Measurements from ENCODE around the gene STK4.

Gene STK4

DNA sequence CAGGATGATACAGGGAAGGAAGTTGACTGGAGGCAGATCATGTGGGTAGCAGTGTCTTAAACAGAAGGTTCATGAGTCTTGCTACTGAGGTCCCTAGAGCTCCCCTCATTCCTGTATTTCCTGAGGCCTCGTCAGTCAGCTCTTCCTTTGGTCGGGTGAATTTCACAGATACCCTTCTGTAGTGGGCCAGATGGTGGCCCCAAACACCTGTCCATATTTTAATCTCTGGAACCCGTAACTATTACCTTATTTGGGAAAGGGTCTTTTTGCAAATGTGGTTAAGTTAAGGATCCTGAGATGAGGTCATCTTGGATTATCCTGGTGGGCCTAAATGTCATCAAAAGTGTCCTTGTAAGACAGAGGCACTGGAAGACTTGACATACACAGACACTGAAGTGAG is 125.1 kb downstream of the STK4 start:
- DNase-seq, result no peak

- no peak for DNase-seq
These were observed 126.6 kb downstream of the STK4 start for GRCh38 chr20:45092898-45093297.

- no peak for DNase-seq
These were observed 127.9 kb downstream of the STK4 start for GRCh38 chr20:45094201-45094600.

GRCh38 chr20:45094864-45095574 is 128.7 kb downstream of the STK4 start:
- DNase-seq, result no peak

DNA sequence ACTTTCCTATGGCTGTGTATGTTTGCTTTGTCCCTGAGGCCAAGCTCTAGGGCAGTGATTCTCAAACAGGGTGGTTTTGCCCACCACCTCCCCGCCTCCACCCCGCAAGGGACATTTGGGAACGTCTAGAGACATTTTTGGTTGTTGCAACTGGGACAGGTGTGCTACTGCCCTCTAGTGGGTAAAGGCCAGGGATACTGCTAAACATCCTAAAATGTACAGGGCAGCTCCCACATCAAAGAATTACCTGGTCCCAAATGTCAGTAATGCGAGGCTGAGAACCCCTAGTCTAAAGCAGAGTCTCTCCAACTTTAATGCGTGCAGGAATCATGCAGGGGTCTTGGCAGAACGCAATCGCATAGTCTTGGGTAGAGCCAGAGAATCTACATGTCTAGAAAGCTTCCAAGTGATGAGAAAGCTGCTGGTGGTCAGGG is 129.5 kb downstream of the STK4 start:
- peak; percentile 74 for DNase-seq

- no peak for DNase-seq
These were observed 130.5 kb downstream of the STK4 start for GRCh38 chr20:45096781-45097180.

GRCh38 chr20:45097485-45098102 is 131.3 kb downstream of the STK4 start:
- DNase-seq, result no peak

DNA sequence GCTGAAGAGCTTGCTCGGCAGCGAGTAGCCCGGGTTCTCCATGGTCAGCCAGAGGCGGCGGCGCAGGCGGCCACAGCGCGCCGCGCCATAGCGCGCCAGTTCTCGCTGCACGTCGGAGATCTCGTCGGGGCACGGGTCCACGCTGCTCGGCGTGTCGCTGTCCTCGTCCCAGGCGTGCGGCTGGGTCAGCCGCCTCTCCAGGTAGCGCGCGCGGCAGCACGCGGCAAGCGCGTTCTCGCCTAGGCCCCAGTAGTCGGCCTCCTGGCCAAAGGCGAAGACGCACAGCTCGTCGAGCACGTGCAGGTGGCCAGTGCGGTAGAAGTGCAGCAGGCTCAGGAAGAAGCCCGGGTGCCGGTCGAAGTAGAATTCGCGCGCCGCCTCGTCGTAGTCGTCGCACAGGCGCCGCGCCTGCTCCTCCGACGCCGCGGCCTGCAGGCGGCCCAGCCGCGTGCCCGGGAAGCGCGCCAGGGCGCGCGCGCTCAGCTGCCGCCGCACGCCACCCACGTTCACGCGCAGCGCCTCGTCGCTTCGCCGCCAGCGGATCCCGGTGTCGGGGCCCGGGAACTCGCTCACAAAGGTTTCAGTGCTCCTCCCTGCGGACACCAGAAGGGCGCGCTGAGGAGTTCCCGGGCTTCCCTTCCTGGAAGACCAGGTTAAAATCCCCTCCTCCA is 131.9 kb downstream of the STK4 start:
- DNase-seq, result no peak

- DNase-seq, result no peak
These were observed 134.4 kb downstream of the STK4 start, which contains the start of gene KCNS1 for GRCh38 chr20:45100563-45101245. TSS of gene KCNS1 (minus strand) at chr20:45101127. CDS start at chr20:45099236, 1,891 bp downstream.

- DNase-seq, result no peak
These were observed 135.1 kb downstream of the STK4 start for GRCh38 chr20:45101333-45101850.

- DNase-seq, result no peak
These were observed 136.8 kb downstream of the STK4 start for GRCh38 chr20:45103072-45103471.

GRCh38 chr20:45104786-45105185 is 138.5 kb downstream of the STK4 start:
- no peak for DNase-seq

- no peak for DNase-seq
These were observed 139.0 kb downstream of the STK4 start for GRCh38 chr20:45105317-45105716.

DNA sequence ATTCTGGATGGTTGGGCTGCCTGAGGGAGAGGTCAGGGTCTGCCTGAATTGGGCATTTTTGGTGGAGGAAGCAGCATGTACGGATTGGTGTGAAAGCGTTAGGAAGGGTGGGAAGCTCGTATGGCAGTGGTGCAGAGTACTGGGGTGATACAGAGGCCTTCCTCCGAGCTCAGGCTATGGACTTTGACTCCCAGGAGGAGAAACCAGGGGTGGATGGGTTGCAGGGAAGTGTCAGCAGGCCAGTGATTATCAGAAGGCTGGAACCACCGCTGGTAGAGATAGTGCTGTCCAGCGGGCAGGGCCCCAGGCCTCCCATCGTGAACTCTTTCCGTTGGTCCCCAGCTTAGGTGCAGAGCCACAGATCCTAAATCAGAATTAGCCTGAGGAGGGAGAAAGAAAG is 143.3 kb downstream of the STK4 start:
- no peak for DNase-seq

DNA sequence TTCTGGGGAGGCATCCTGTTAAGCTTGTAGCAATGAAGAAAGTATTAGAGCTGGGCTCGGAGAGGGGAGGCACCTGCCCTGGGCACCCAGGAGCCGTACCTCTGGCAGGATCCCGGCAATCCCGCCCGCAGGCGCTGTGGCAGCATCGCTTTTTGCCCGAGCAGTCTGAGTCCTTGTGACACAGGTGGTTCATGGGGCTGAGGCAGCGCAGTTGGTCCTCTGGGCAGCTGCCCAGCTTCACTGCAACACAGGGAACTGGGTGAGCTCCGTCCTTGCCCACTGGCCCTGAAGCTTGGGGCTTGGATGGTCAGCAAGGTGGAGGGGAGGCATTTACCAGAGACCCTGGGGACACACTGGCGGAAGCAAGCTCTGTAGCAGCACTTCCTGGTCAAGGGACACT is 144.0 kb downstream of the STK4 start:
- no peak for DNase-seq

DNA sequence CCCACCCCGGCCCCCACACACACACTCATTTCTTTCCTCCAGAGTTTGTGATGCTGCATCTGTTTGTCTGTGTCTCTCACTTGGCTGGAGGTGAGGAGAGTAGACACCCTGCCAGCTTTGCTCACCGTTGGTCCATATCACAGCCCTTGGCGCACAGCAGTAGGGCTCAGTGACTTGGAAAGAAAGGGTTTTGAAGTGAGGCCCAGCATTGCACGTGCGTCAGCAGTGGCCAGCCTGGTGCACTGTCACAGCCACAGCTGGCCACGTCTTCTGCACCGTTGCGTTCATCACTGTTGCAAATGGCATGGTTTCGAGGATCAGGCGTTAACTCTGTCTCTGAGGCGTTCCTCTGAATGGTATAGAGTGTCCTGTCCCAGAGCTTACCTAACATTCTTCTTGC is 145.0 kb downstream of the STK4 start:
- no peak for DNase-seq

DNA sequence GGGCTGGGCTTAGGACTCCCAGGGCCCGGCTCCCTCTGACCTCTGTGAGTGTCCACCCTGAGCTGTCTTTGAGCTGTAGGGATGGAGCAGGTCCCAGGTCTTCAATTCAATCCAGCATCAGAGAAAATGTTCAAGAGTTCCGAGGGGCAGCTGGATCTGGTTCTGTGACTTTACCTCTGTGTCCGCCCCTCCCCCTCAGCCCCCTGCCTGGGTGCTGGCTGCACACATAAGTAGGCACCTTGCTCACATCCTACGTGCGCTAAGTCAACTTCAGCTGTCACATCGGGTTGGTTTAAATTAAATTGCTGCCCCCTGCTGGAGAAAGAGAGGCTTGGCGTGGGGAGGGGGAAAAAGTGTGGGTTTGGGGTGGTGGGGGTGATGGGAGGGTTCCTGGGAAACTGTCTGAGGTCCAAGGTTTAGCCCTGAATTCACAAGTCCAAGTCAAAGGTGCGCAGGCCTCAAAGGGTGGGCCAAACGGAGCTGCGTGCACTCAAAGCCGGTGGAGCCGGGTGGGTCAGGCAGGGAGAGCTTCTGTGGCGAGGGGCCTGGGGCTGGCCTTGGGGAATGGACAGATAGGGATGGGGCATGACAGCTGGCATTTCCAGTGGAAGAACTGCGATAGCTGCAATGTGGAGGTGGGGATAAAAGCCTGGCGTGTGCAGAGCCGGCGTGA is 145.6 kb downstream of the STK4 start:
- no peak for DNase-seq

DNA sequence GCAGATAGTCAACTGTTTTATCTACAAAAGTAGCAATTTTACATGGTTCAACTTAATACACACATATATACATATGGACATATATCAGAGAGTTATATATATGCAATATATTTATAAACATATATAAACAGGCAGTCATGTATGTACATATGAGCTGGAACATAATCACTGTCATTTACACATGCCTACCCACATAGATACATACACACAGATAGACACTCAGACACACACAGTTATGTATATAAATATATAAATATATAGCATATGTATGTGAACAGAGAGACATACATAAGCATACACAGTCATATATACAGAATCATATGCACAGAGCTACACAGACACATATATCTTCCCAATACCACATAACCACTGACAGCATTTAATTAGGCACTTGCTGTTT is 146.4 kb downstream of the STK4 start:
- DNase-seq, result no peak

DNA sequence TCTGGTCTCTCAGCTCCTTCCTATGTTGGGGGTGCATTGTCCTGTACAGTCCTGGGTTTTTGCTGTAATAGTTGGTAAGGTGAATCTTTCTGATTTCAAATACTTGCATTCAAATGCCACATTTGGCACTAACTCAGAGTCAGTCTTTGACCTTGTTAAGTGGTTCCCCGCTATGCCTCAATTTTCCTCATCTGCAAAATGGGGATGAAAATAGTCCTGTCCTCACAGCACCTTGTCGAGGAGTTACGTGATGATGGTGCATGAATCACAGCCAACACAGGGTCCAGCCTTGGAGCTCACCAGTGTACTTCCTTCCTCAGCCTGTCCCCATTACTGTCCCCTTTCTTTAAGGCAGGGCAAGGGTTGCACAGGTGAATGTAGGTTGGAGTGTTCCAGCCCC is 147.6 kb downstream of the STK4 start:
- no peak for DNase-seq

DNA sequence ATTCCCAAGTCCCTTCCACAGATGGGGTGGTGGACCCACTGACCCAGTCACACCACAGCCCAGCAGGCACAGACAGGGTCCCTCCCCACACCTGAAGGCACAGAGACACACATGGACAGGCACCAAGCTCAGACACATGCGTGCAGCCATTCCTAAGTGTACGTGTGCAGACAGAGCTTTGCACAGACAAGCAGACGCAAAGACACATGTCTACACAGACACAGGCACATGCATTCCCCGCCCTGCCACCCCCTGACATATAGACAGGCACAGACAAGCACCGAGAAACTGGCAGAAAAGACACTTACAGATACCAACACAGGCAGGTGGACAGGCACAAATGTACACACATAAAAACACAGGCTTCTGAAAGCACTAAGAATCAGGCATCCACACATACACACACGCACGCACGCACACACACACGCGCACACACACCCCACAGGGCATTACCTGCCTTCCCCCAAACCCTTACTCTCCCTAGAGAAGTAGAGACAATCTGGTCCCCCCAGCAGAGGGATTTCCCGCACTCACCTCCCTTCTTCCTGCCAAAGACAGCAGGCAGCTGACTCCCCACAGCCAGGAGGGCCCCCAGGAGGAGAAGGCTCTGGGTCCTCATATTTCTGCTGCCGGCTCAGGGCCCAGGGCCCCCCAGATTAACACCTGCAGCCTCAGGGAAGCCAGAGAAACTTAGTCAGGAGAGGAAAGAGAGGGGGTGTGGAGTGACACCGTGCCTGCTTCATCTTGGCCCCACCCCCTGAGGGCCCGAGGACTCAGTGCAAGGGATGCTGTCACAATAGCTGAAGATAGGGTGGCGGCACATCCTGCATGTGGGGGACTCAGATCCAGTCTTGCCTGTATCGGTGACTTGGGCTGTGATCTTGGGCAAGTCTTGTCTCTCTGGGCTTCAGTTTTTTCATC is 148.4 kb downstream of the STK4 start, which contains the start of gene WFDC5:
Gene WFDC5, minus strand, starts transcription at position 710 of the 921 bp plus-strand sequence. Its CDS starts 91 bp downstream, at position 619.
- DNase-seq, result no peak

- no peak for DNase-seq
These were observed 149.1 kb downstream of the STK4 start for GRCh38 chr20:45115386-45115774.
